IMR-90 (cell line): Measurements from ENCODE around the gene CTBP1. TPM values are rescaled to one million over a fixed set of nuclear protein-coding genes. Genes with fewer than 3 reads are reported as not detected.

ENCODE experiments used
- ATAC-seq: fragments of 200-7000 bp; cut with Tn5 transposase; 2 replicates; pipeline ENCODE4 v1.9.1; 2020; ENCODE audit warnings: low read depth, mild to moderate bottlenecking, moderate library complexity
- BruUV-seq: library from RNA; stranded (reverse); fragments of 400-500 nt; replicated peaks from 2 replicates; lab custom pipeline; 2021; lab: Mats Ljungman, UMichigan
- CTCF ChIA-PET: fragments of 300-600 bp; formaldehyde crosslinking; extraction: SDS; loops from one replicate; lab custom pipeline; 2021; ENCODE audit warnings: antibody characterized with exemption; lab: Yijun Ruan, JAX
- POLR2A ChIA-PET: fragments of 300-600 bp; sonication (Branson Sonifier 250); formaldehyde crosslinking; loops from one replicate; lab custom pipeline; 2022; ENCODE audit warnings: antibody characterized with exemption; ENCODE audit not compliant: unreplicated experiment; lab: Charles Lee
- DNase-seq: peaks from one replicate; pipeline ENCODE4 v3.0.0; 2013
- H2AFZ ChIP-seq: replicated peaks from 2 replicates; pipeline ENCODE3; 2013; ENCODE audit warnings: low read length, mild to moderate bottlenecking; ENCODE audit not compliant: poor library complexity
- H2AK5ac ChIP-seq: 2 replicates; pipeline ENCODE4 v1.6.1; 2013; ENCODE audit warnings: low read depth, low read length, inconsistent platforms
- H2AK9ac ChIP-seq: replicated peaks from 2 replicates; pipeline ENCODE3; 2013; ENCODE audit warnings: mild to moderate bottlenecking, low read depth, low read length, moderate library complexity; ENCODE audit not compliant: poor library complexity
- H2BK120ac ChIP-seq: 2 replicates; pipeline ENCODE4 v1.6.1; 2013; ENCODE audit warnings: low read depth, low read length, inconsistent platforms
- H2BK15ac ChIP-seq: 3 replicates; pipeline ENCODE4 v1.6.1; 2013; ENCODE audit warnings: low read depth, low read length, inconsistent platforms
- H2BK20ac ChIP-seq: 2 replicates; pipeline ENCODE4 v1.6.1; 2013; ENCODE audit warnings: low read depth, mild to moderate bottlenecking, inconsistent platforms, low read length, moderate library complexity
- H2BK5ac ChIP-seq: 2 replicates; pipeline ENCODE4 v1.6.1; 2013; ENCODE audit warnings: mild to moderate bottlenecking, low read depth, low read length, inconsistent platforms; ENCODE audit not compliant: poor library complexity, severe bottlenecking
- H3K14ac ChIP-seq: replicated peaks from 2 replicates; pipeline ENCODE4 v1.6.1; 2013; ENCODE audit warnings: low read depth, low read length, inconsistent platforms
- H3K18ac ChIP-seq: 2 replicates; pipeline ENCODE4 v1.6.1; 2013; ENCODE audit warnings: low read depth, low read length, control low read depth
- H3K23ac ChIP-seq: 2 replicates; pipeline ENCODE4 v1.6.1; 2013; ENCODE audit warnings: low read depth, low read length, inconsistent platforms
- H3K27ac ChIP-seq: 2 replicates; pipeline ENCODE4 v1.5.1; 2013; ENCODE audit warnings: mild to moderate bottlenecking, control low read depth, low read length; ENCODE audit not compliant: insufficient read depth
- H3K27me3 ChIP-seq: 2 replicates; pipeline ENCODE4 v1.6.1; 2013; ENCODE audit warnings: low read length; ENCODE audit not compliant: control insufficient read depth, insufficient read depth
- H3K36me3 ChIP-seq: 2 replicates; pipeline ENCODE4 v1.6.1; 2013; ENCODE audit warnings: low read length, mixed read lengths; ENCODE audit not compliant: control insufficient read depth, insufficient read depth
- H3K4ac ChIP-seq: 2 replicates; pipeline ENCODE4 v1.6.1; 2013; ENCODE audit warnings: low read depth, low read length, inconsistent platforms
- H3K4me1 ChIP-seq: 2 replicates; pipeline ENCODE4 v1.6.1; 2013; ENCODE audit warnings: low read length, mixed read lengths; ENCODE audit not compliant: control insufficient read depth, insufficient read depth
- H3K4me2 ChIP-seq: 2 replicates; pipeline ENCODE4 v1.6.1; 2013; ENCODE audit warnings: low read depth, mild to moderate bottlenecking, control low read depth, low read length, moderate library complexity
- H3K4me3 ChIP-seq: 2 replicates; pipeline ENCODE4 v1.5.1; 2013; ENCODE audit warnings: low read depth, mild to moderate bottlenecking, control low read depth, low read length, moderate library complexity; ENCODE audit not compliant: insufficient read depth
- H3K56ac ChIP-seq: 2 replicates; pipeline ENCODE4 v1.6.1; 2013; ENCODE audit warnings: low read length, inconsistent platforms; ENCODE audit not compliant: insufficient read depth; ENCODE audit errors: extremely low read depth
- H3K79me1 ChIP-seq, 2 experiments: 2 replicates each; pipeline ENCODE4 v1.6.1; 2013; ENCODE audit warnings: low read length in 2 of 2, inconsistent platforms in 1 of 2, low read depth in 1 of 2
- H3K9ac ChIP-seq: 2 replicates; pipeline ENCODE4 v1.6.1; 2013; ENCODE audit warnings: low read depth, low read length, control low read depth
- H3K9me1 ChIP-seq: 2 replicates; pipeline ENCODE4 v1.6.1; 2013; ENCODE audit warnings: low read length, inconsistent platforms; ENCODE audit not compliant: insufficient read depth
- H3K9me3 ChIP-seq: 2 replicates; pipeline ENCODE4 v1.6.1; 2013; ENCODE audit warnings: low read length; ENCODE audit not compliant: control insufficient read depth, insufficient read depth
- H4K20me1 ChIP-seq: 2 replicates; pipeline ENCODE4 v1.6.1; 2013; ENCODE audit warnings: low read length, inconsistent platforms; ENCODE audit not compliant: insufficient read depth
- H4K5ac ChIP-seq: 2 replicates; pipeline ENCODE4 v1.6.1; 2013; ENCODE audit warnings: mild to moderate bottlenecking, low read depth, low read length, control low read depth
- H4K8ac ChIP-seq, 2 experiments: 2 replicates each; pipeline ENCODE4 v1.6.1; 2013; ENCODE audit warnings: low read depth in 2 of 2, low read length in 2 of 2, control low read depth in 1 of 2, inconsistent platforms in 1 of 2
- H4K91ac ChIP-seq: 2 replicates; pipeline ENCODE4 v1.6.1; 2013; ENCODE audit warnings: low read depth, low read length, inconsistent platforms; ENCODE audit not compliant: insufficient read depth
- BHLHE40 ChIP-seq: fragments of 150-350 bp; IDR thresholded peaks from 2 replicates; pipeline ENCODE4 v1.6.1; 2016; ENCODE audit warnings: mild to moderate bottlenecking, low read depth, low read length
- CEBPB ChIP-seq: IDR thresholded peaks from 2 replicates; pipeline ENCODE4 v1.6.1; 2012; ENCODE audit warnings: low read depth, low read length, improper control_type of control experiment
- CHD1 ChIP-seq: IDR thresholded peaks from 2 replicates; pipeline ENCODE4 v1.6.1; 2012; ENCODE audit warnings: low read depth, low read length, improper control_type of control experiment
- CTCF ChIP-seq: conservative IDR thresholded peaks from 2 replicates; pipeline ENCODE4 v1.5.1; 2012; ENCODE audit warnings: mild to moderate bottlenecking, low read depth, low read length, improper control_type of control experiment
- FOS ChIP-seq: fragments of 150-350 bp; IDR thresholded peaks from 2 replicates; pipeline ENCODE4 v1.6.1; 2016; ENCODE audit warnings: low read depth, low read length
- MAFK ChIP-seq: IDR thresholded peaks from 2 replicates; pipeline ENCODE4 v1.6.1; 2012; ENCODE audit warnings: low read depth, low read length, improper control_type of control experiment
- MAZ ChIP-seq: IDR thresholded peaks from 2 replicates; pipeline ENCODE4 v1.6.1; 2012; ENCODE audit warnings: low read depth, mild to moderate bottlenecking, low read length, improper control_type of control experiment, moderate library complexity, borderline replicate concordance
- MXI1 ChIP-seq: IDR thresholded peaks from 2 replicates; pipeline ENCODE4 v1.6.1; 2012; ENCODE audit warnings: low read depth, mild to moderate bottlenecking, low read length, moderate library complexity, borderline replicate concordance
- NFE2L2 ChIP-seq: fragments of 150-350 bp; IDR thresholded peaks from 2 replicates; pipeline ENCODE4 v1.6.1; 2016; ENCODE audit warnings: low read depth, mild to moderate bottlenecking, low read length
- POLR2A ChIP-seq: IDR thresholded peaks from 2 replicates; pipeline ENCODE4 v1.6.1; 2012; ENCODE audit warnings: mild to moderate bottlenecking, low read depth, low read length
- RAD21 ChIP-seq: IDR thresholded peaks from 2 replicates; pipeline ENCODE4 v1.6.1; 2012; ENCODE audit warnings: low read length, improper control_type of control experiment
- RCOR1 ChIP-seq: IDR thresholded peaks from 2 replicates; pipeline ENCODE4 v1.6.1; 2012; ENCODE audit warnings: mild to moderate bottlenecking, low read length, improper control_type of control experiment; ENCODE audit not compliant: insufficient replicate concordance
- RFX5 ChIP-seq: IDR thresholded peaks from 2 replicates; pipeline ENCODE4 v1.8.0; 2012; ENCODE audit warnings: low read depth, mild to moderate bottlenecking, low read length, moderate library complexity
- SMC3 ChIP-seq: fragments of 150-350 bp; IDR thresholded peaks from 2 replicates; pipeline ENCODE4 v1.6.1; 2016; ENCODE audit warnings: low read depth, mild to moderate bottlenecking, antibody characterized with exemption, low read length, moderate library complexity
- WGBS, 2 experiments: methylation state at CpG; one replicate each; pipeline versions ENCODE4 v1.1.5 to v1.1.7; 2013; ENCODE audit warnings: missing lambda C conversion rate in 2 of 2; ENCODE audit not compliant: insufficient read length in 1 of 2; ENCODE audit errors: extremely low coverage in 2 of 2; 5-methylcytosine and 5-hydroxymethylcytosine counted together
- dilution Hi-C: fragments of 300-500 bp; cut with HindIII; formaldehyde crosslinking; loops from one replicate; pipeline ENCODE4 v1.14.3; 2018; ENCODE audit warnings: low sequenced_read_pairs; ENCODE audit not compliant: unreplicated experiment
- in situ Hi-C: fragments of 300-500 bp; cut with MboI; formaldehyde crosslinking; loops from 3 replicates; pipeline ENCODE4 v1.14.3; 2019; ENCODE audit warnings: low sequenced_read_pairs, inconsistent platforms, mixed read lengths
- intact Hi-C: fragments of 100-400 bp; cut with micrococcal nuclease; formaldehyde crosslinking; loops from 2 replicates; pipeline ENCODE4 v1.10.0; 2022
- polyA plus RNA-seq, 3 experiments: library from polyadenylated mRNA; depleted of rRNA; stranded (reverse); fragments of >200 nt; gene quantifications; 2 replicates each; pipeline ENCODE4 v1.2.3, GENCODE V29; 2012; ENCODE audit warnings: low replicate concordance in 1 of 3
- total RNA-seq: library from RNA; depleted of rRNA; stranded (reverse); fragments of >200 nt; gene quantifications from 2 replicates; pipeline ENCODE4 v1.2.3, GENCODE V29; 2012
- TF ChIP-seq, protein P1 (sequence below): fragments of 150-350 bp; IDR thresholded peaks from 2 replicates; pipeline ENCODE4 v1.6.1; 2016; ENCODE audit warnings: low read depth, mild to moderate bottlenecking, low read length, moderate library complexity, borderline replicate concordance
- TF ChIP-seq, protein P2 (sequence below): fragments of 150-350 bp; IDR thresholded peaks from 2 replicates; pipeline ENCODE4 v1.6.1; 2017; ENCODE audit warnings: mild to moderate bottlenecking, antibody characterized with exemption, low read length, low read depth

CTBP1 gene
- total and polyA plus RNA-seq, 2 of the 4 experiments (the other 2 are of a cell fraction) = 147 to 212 TPM

DNA sequence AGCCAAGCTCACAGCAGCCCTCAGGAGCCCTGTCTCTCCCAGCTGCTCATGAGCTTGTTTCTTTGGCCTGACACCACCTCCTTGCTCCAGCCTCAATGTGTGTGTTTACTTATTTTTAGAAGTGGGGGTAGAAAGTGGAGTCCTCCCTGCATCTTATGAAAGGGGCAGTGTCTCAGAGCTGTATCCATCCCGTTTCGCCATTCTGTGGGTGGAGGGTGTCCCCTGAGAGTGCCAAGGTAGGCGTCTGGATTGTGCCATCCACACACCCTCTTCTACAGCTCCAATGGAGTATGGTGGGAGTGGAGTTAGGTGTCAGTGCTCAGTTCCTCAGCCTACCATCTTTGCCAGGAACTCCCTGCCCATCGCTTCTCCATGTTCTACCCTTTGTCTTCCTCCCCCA, 84.9 kb downstream of the CTBP1 start:
- no peak overlapping the region for H2AFZ ChIP-seq
- H3K9ac ChIP-seq = no peak overlapping the region
- no peak overlapping the region for H3K23ac ChIP-seq
- in situ Hi-C loops (loop anchor here (25.0 kb wide), 1 partner anchor 473 kb away; no protein-coding TSS in a partner anchor), dilution Hi-C loops (no loop called here), intact Hi-C loops (no loop called here)
- no peak overlapping the region for H4K5ac ChIP-seq
- ATAC-seq (no peak), DNase-seq (no peak)
- H3K36me3 ChIP-seq = peaks cover 4% of the 10 kb centered on the region; the same call in 1 of the 2 replicates
- H4K8ac ChIP-seq = no peak overlapping the region
- H4K20me1 ChIP-seq = no peaks in the 10 kb centered on the region
- no peak overlapping the region for H3K4ac ChIP-seq
- H2BK15ac ChIP-seq = no peak overlapping the region
- no peak overlapping the region for H3K14ac ChIP-seq
- no peak overlapping the region for H3K4me3 ChIP-seq
- no peak overlapping the region for H2AK5ac ChIP-seq
- peaks cover 0 to 5% of the 10 kb centered on the region in 2 experiments; a peak in 1 of 4 replicates for H3K79me1 ChIP-seq
- no peak for TF ChIP-seq NFE2L2
- TF ChIP-seq BHLHE40 = no peak
- TF ChIP-seq RFX5 = no peak
- TF ChIP-seq, protein P1, sequence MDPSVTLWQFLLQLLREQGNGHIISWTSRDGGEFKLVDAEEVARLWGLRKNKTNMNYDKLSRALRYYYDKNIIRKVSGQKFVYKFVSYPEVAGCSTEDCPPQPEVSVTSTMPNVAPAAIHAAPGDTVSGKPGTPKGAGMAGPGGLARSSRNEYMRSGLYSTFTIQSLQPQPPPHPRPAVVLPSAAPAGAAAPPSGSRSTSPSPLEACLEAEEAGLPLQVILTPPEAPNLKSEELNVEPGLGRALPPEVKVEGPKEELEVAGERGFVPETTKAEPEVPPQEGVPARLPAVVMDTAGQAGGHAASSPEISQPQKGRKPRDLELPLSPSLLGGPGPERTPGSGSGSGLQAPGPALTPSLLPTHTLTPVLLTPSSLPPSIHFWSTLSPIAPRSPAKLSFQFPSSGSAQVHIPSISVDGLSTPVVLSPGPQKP = no peak
- TF ChIP-seq, protein P2, sequence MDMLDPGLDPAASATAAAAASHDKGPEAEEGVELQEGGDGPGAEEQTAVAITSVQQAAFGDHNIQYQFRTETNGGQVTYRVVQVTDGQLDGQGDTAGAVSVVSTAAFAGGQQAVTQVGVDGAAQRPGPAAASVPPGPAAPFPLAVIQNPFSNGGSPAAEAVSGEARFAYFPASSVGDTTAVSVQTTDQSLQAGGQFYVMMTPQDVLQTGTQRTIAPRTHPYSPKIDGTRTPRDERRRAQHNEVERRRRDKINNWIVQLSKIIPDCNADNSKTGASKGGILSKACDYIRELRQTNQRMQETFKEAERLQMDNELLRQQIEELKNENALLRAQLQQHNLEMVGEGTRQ = no peak
- no peak for TF ChIP-seq MAFK
- no peak for TF ChIP-seq SMC3
- no peak for TF ChIP-seq RAD21
- no peak for TF ChIP-seq MXI1
- TF ChIP-seq POLR2A = no peak
- TF ChIP-seq MAZ = no peak
- TF ChIP-seq RCOR1 = no peak
- no peak for TF ChIP-seq CTCF
- no peak for TF ChIP-seq CEBPB
- TF ChIP-seq FOS = no peak
- no peak for TF ChIP-seq CHD1
- H2AK9ac ChIP-seq = no peak overlapping the region
- CTCF ChIA-PET = no interaction called here
- no peak overlapping the region for H2BK5ac ChIP-seq
- POLR2A ChIA-PET = no interaction called here
- H3K27me3 ChIP-seq = peaks cover 2% of the 10 kb centered on the region; the same call in 1 of the 2 replicates
- H4K91ac ChIP-seq = no peak overlapping the region
- H2BK20ac ChIP-seq = no peak overlapping the region
- H2BK120ac ChIP-seq = no peak overlapping the region
- peaks cover 4% of the 10 kb centered on the region for H3K9me3 ChIP-seq
- H3K18ac ChIP-seq = no peak overlapping the region
- H3K9me1 ChIP-seq = no peaks in the 10 kb centered on the region
- no peak overlapping the region for H3K56ac ChIP-seq
- no CpG with 5 or more reads among the region's 4 CpGs for WGBS, 2 experiments
- no peak overlapping the region for H3K4me2 ChIP-seq
- H3K4me1 ChIP-seq = peaks cover 8% of the 10 kb centered on the region; the same call in 1 of the 2 replicates
- no peak overlapping the region for H3K27ac ChIP-seq
- no TSS peak for BruUV-seq
